GM23338 (cell line): ENCODE data around the gene ITIH5. TPM values are rescaled to one million over a fixed set of nuclear protein-coding genes. Genes with fewer than 3 reads are reported as not detected.

Experiments
- ATAC-seq: fragments of 200-7000 bp; cut with Tn5 transposase; 3 replicates; pipeline ENCODE4 v1.9.1; 2020
- DNase-seq: peaks from one replicate; pipeline ENCODE4 v3.0.0-alpha.2; 2015; ENCODE audit warnings: low spot score
- H2AFZ ChIP-seq: fragments of 200-600 bp; sonication (generic); 2 replicates; pipeline ENCODE4 v1.8.0; 2016; ENCODE audit warnings: antibody characterized with exemption, mild to moderate bottlenecking, moderate library complexity
- H3F3A ChIP-seq: fragments of 200-600 bp; sonication (generic); replicated peaks from 2 replicates; pipeline ENCODE4 v1.8.0; 2017; ENCODE audit warnings: antibody characterized with exemption, mixed run types, low read depth
- H3K27ac ChIP-seq: fragments of 200-600 bp; sonication (generic); 2 replicates; pipeline ENCODE4 v1.6.1; 2016; ENCODE audit warnings: low read depth
- H3K27me3 ChIP-seq: fragments of 200-600 bp; sonication (generic); 2 replicates; pipeline ENCODE4 v1.8.0; 2016; ENCODE audit warnings: mild to moderate bottlenecking, mixed run types, moderate library complexity; ENCODE audit not compliant: insufficient read depth
- H3K36me3 ChIP-seq: fragments of 200-600 bp; sonication (generic); 2 replicates; pipeline ENCODE4 v1.8.0; 2016; ENCODE audit warnings: mild to moderate bottlenecking; ENCODE audit not compliant: insufficient read depth
- H3K4me1 ChIP-seq: fragments of 200-600 bp; sonication (generic); 2 replicates; pipeline ENCODE4 v1.8.0; 2016; ENCODE audit warnings: mild to moderate bottlenecking, moderate library complexity; ENCODE audit not compliant: insufficient read depth
- H3K4me2 ChIP-seq: fragments of 200-600 bp; sonication (generic); 2 replicates; pipeline ENCODE4 v1.7.1; 2017; ENCODE audit warnings: mixed run types
- H3K4me3 ChIP-seq: fragments of 200-600 bp; sonication (generic); 2 replicates; pipeline ENCODE4 v1.6.1; 2016; ENCODE audit warnings: mixed run types
- H3K79me2 ChIP-seq: fragments of 200-600 bp; sonication (generic); replicated peaks from 2 replicates; pipeline ENCODE4 v1.8.0; 2017; ENCODE audit warnings: mild to moderate bottlenecking; ENCODE audit not compliant: insufficient read depth
- H3K9me2 ChIP-seq: fragments of 200-600 bp; sonication (generic); 2 replicates; pipeline ENCODE4 v1.8.0; 2017; ENCODE audit not compliant: insufficient read depth
- H4K20me1 ChIP-seq: fragments of 200-600 bp; sonication (generic); replicated peaks from 2 replicates; pipeline ENCODE4 v1.8.0; 2017; ENCODE audit warnings: mild to moderate bottlenecking; ENCODE audit not compliant: insufficient read depth
- H3K27ac Mint-ChIP-seq: 2 replicates; pipeline ENCODE4 v1.8.0; 2020; ENCODE audit warnings: inconsistent platforms, mild to moderate bottlenecking, moderate library complexity, mixed read lengths
- H3K27me3 Mint-ChIP-seq: 3 replicates; pipeline ENCODE4 v1.8.0; 2022; ENCODE audit warnings: low read depth, mild to moderate bottlenecking, moderate library complexity, mixed read lengths, inconsistent platforms; ENCODE audit not compliant: insufficient read depth, poor library complexity
- H3K36me3 Mint-ChIP-seq: 3 replicates; pipeline ENCODE4 v1.8.0; 2021; ENCODE audit warnings: low read depth, mild to moderate bottlenecking, inconsistent platforms, moderate library complexity, mixed read lengths
- H3K4me1 Mint-ChIP-seq: 3 replicates; pipeline ENCODE4 v1.8.0; 2020; ENCODE audit warnings: mild to moderate bottlenecking, inconsistent platforms, mixed read lengths
- H3K4me3 Mint-ChIP-seq: 3 replicates; pipeline ENCODE4 v1.8.0; 2021; ENCODE audit warnings: moderate library complexity, mild to moderate bottlenecking, inconsistent platforms, mixed read lengths
- H3K9me3 Mint-ChIP-seq: 3 replicates; pipeline ENCODE4 v1.8.0; 2020; ENCODE audit warnings: moderate library complexity, mild to moderate bottlenecking, inconsistent platforms, mixed read lengths
- CREB1 ChIP-seq: fragments of 250-450 bp; sonication (Bioruptor Pico); IDR thresholded peaks from 2 replicates; pipeline ENCODE4 v1.5.0; 2020; ENCODE audit warnings: low read depth, mild to moderate bottlenecking, moderate library complexity
- CTCF ChIP-seq, 2 experiments: fragments of 200-600 bp in 1 of 2; sonication (generic) in 1 of 2; conservative IDR thresholded peaks; 2 replicates each; pipeline versions ENCODE4 v1.5.1 to v1.6.1; 2016 to 2017; ENCODE audit warnings: antibody characterized with exemption in 2 of 2, low read depth in 2 of 2, mild to moderate bottlenecking in 2 of 2, moderate library complexity in 1 of 2
- EZH2 ChIP-seq: fragments of 200-600 bp; sonication (generic); IDR thresholded peaks from one replicate; pipeline ENCODE4 v1.8.0; 2017; ENCODE audit warnings: antibody characterized with exemption, mild to moderate bottlenecking, low read depth; ENCODE audit not compliant: unreplicated experiment
- EZH2phosphoT487 ChIP-seq: fragments of 200-600 bp; sonication (generic); IDR thresholded peaks from one replicate; pipeline ENCODE4 v1.8.1; 2018; ENCODE audit warnings: antibody characterized with exemption; ENCODE audit not compliant: unreplicated experiment
- JUNB ChIP-seq: IDR thresholded peaks from one replicate; pipeline ENCODE4 v1.6.1; 2016; ENCODE audit warnings: antibody characterized with exemption; ENCODE audit not compliant: unreplicated experiment
- POLR2AphosphoS5 ChIP-seq: IDR thresholded peaks from 2 replicates; pipeline ENCODE4 v1.6.1; 2016; ENCODE audit warnings: antibody characterized with exemption, low read depth
- polyA plus RNA-seq: library from polyadenylated mRNA; unstranded; fragments of >200 nt; fragmentation: Nextera tagmentation; extraction: Ambion mirVana; gene quantifications from 2 replicates; pipeline ENCODE4 v1.2.1, GENCODE V29; 2016
- total RNA-seq: library from RNA; depleted of rRNA; stranded (reverse); fragments of >200 nt; shearing (Covaris generic); gene quantifications from 2 replicates; pipeline ENCODE4 v1.2.3, GENCODE V29; 2014
- TF ChIP-seq, protein P1 (sequence below): fragments of 250-450 bp; sonication (Bioruptor Pico); IDR thresholded peaks from 2 replicates; pipeline ENCODE4 v1.5.0; 2020; ENCODE audit warnings: mild to moderate bottlenecking, moderate library complexity

Gene ITIH5
- total and polyA plus RNA-seq, 2 experiments from 2014 or later, result 0.99 to 2.2 TPM

DNA sequence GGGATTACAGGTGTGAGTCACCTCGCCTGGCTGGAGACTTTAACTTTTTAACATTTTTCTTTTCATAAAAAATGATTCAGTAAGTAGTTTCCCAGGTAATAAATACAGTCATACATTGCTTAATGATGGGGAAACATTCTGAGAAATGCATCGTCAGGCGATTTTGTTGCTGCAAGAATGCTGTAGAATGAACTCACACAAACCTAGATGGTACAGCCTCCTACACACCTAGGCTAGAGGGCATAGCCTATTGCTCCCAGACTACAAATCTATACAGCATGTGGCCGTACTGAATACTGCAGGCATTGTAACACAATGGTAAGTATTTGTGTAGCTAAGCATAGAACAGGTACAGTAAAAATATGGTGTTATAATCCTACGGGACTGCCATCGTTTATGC is 147.4 kb downstream of the ITIH5 start:
- H3K27ac Mint-ChIP-seq, result no peak overlapping the region
- H3K9me2 ChIP-seq, result no peaks in the 10 kb centered on the region
- no peak overlapping the region for H3K4me3 ChIP-seq
- H3K9me3 Mint-ChIP-seq, result no peaks in the 10 kb centered on the region
- H3K4me1 ChIP-seq, result no peaks in the 10 kb centered on the region
- no peak overlapping the region for H3K4me3 Mint-ChIP-seq
- H3K36me3 ChIP-seq, result no peaks in the 10 kb centered on the region
- H3K4me1 Mint-ChIP-seq, result no peaks in the 10 kb centered on the region
- no peak for TF ChIP-seq EZH2
- TF ChIP-seq, protein P1, sequence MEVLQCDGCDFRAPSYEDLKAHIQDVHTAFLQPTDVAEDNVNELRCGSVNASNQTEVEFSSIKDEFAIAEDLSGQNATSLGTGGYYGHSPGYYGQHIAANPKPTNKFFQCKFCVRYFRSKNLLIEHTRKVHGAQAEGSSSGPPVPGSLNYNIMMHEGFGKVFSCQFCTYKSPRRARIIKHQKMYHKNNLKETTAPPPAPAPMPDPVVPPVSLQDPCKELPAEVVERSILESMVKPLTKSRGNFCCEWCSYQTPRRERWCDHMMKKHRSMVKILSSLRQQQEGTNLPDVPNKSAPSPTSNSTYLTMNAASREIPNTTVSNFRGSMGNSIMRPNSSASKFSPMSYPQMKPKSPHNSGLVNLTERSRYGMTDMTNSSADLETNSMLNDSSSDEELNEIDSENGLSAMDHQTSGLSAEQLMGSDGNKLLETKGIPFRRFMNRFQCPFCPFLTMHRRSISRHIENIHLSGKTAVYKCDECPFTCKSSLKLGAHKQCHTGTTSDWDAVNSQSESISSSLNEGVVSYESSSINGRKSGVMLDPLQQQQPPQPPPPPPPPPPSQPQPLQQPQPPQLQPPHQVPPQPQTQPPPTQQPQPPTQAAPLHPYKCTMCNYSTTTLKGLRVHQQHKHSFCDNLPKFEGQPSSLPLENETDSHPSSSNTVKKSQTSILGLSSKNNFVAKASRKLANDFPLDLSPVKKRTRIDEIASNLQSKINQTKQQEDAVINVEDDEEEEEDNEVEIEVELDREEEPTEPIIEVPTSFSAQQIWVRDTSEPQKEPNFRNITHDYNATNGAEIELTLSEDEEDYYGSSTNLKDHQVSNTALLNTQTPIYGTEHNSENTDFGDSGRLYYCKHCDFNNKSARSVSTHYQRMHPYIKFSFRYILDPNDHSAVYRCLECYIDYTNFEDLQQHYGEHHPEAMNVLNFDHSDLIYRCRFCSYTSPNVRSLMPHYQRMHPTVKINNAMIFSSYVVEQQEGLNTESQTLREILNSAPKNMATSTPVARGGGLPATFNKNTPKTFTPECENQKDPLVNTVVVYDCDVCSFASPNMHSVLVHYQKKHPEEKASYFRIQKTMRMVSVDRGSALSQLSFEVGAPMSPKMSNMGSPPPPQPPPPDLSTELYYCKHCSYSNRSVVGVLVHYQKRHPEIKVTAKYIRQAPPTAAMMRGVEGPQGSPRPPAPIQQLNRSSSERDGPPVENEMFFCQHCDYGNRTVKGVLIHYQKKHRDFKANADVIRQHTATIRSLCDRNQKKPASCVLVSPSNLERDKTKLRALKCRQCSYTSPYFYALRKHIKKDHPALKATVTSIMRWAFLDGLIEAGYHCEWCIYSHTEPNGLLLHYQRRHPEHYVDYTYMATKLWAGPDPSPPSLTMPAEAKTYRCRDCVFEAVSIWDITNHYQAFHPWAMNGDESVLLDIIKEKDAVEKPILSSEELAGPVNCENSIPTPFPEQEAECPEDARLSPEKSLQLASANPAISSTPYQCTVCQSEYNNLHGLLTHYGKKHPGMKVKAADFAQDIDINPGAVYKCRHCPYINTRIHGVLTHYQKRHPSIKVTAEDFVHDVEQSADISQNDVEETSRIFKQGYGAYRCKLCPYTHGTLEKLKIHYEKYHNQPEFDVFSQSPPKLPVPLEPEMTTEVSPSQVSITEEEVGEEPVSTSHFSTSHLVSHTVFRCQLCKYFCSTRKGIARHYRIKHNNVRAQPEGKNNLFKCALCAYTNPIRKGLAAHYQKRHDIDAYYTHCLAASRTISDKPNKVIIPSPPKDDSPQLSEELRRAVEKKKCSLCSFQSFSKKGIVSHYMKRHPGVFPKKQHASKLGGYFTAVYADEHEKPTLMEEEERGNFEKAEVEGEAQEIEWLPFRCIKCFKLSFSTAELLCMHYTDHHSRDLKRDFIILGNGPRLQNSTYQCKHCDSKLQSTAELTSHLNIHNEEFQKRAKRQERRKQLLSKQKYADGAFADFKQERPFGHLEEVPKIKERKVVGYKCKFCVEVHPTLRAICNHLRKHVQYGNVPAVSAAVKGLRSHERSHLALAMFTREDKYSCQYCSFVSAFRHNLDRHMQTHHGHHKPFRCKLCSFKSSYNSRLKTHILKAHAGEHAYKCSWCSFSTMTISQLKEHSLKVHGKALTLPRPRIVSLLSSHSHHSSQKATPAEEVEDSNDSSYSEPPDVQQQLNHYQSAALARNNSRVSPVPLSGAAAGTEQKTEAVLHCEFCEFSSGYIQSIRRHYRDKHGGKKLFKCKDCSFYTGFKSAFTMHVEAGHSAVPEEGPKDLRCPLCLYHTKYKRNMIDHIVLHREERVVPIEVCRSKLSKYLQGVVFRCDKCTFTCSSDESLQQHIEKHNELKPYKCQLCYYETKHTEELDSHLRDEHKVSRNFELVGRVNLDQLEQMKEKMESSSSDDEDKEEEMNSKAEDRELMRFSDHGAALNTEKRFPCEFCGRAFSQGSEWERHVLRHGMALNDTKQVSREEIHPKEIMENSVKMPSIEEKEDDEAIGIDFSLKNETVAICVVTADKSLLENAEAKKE (CRISPR knock-in tag), result no peak
- no peak for TF ChIP-seq EZH2phosphoT487
- no peak for TF ChIP-seq POLR2AphosphoS5
- TF ChIP-seq CREB1 (CRISPR knock-in tag), result no peak
- TF ChIP-seq JUNB, result no peak
- H3K79me2 ChIP-seq, result no peaks in the 10 kb centered on the region
- peaks cover 1% of the 10 kb centered on the region for H3K27me3 Mint-ChIP-seq
- H3K4me2 ChIP-seq, result no peak overlapping the region
- H3K27ac ChIP-seq, result no peak overlapping the region
- H4K20me1 ChIP-seq, result no peaks in the 10 kb centered on the region
- no peak overlapping the region for H2AFZ ChIP-seq
- no peak for DNase-seq
- no peak for ATAC-seq
- H3F3A ChIP-seq, result no peaks in the 10 kb centered on the region
- H3K27me3 ChIP-seq, result no peaks in the 10 kb centered on the region
- no peaks in the 10 kb centered on the region for H3K36me3 Mint-ChIP-seq

DNA sequence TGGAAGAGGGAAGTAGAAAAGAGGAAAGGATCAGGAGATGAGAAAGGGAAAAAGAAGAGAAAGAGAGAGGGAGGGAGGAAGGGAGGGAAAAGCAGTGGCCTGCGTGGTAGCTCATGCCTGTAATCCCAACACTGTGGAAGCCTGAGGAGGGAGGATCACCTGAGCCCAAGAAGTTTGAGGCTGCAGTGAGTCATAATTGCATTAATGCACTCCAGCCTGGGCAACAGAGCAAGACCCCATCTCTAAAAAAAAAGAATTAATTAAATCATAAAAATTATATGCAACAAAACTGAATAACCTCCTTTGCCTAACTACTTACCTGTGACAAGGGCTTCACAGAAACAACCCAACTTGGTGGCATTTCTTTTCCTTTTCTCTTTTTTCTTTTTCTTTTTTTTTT is 148.1 kb downstream of the ITIH5 start:
- Histone ChIP-seq H2AFZ (no peak overlapping the region), H3K36me3 (no peaks in the 10 kb centered on the region), H3K79me2 (no peaks in the 10 kb centered on the region), H3F3A (no peaks in the 10 kb centered on the region), H3K4me1 (no peaks in the 10 kb centered on the region), H3K4me2 (no peak overlapping the region), H3K4me3 (no peak overlapping the region), H3K27ac (no peak overlapping the region), H3K27me3 (no peaks in the 10 kb centered on the region), H4K20me1 (no peaks in the 10 kb centered on the region), H3K9me2 (no peaks in the 10 kb centered on the region)
- Mint-ChIP-seq H3K27ac (no peak overlapping the region), H3K9me3 (no peaks in the 10 kb centered on the region), H3K4me3 (no peak overlapping the region), H3K27me3 (peaks cover 1% of the 10 kb centered on the region), H3K36me3 (no peaks in the 10 kb centered on the region), H3K4me1 (peaks cover 1% of the 10 kb centered on the region; the same call in 2 of the 3 replicates)
- no peak for DNase-seq
- ATAC-seq, result no peak
- TF ChIP-seq CTCF (conservative IDR thresholded peaks at IDR 0.05; ENCODE audit: low read depth in 2 of 2) (no peak), EZH2 (no peak)
